HG03558 (cell line): Measurements from ENCODE around the gene UBE2M.
"Not testable (repeated sequence)": the region's sequence is repeated elsewhere in the genome, so short reads cannot be mapped to it uniquely, and the experiment has no call there.

Experiments
- ATAC-seq: cut with Tn5 transposase; IDR thresholded peaks from one replicate; pipeline ENCODE4 v1.9.1; 2021; ENCODE audit warnings: moderate number of reproducible peaks; ENCODE audit not compliant: unreplicated experiment; ENCODE audit errors: extremely low read depth

UBE2M gene

DNA sequence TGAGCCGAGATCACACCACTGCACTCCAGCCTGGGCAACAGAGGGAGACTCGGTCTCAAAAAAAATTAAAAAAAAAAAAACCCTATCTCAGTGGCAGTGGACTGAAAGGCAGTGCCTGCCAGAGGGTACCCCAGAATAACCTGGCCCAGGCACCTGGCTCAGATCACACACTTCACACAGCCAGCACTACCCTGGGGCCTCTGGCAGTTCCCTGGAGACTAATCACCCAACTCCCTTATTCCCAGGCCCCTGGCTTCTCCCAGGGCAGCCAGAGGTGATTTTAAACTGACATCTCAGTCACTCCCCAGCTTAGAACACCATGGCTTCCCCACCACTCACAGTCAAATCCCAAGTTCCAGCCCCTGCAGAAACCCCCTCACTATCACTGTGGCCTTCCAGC, 43.2 kb downstream of the UBE2M start:
- no peak for ATAC-seq

DNA sequence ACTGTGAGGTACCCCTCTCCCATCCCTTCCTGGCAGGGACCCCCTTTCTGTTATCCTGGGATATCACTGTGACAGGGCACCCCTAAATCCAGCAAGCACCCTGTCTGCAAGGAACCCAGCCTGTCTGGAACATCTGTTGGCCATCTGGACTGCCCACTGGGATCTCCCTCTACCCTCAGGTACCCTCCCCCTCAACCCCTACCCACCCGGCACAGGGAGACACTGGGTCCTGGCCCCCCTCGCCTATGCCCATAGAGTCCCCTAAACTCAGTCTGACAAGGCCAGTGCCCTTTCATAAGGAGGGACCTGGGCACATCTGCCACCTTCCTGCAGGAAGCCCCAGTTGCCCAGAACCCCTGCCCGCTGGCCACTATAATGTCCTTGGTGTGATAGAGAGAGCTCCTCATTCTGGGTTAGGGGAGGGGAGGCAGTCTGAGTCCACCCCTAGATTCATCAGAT, 43.8 kb downstream of the UBE2M start:
- ATAC-seq = no peak

DNA sequence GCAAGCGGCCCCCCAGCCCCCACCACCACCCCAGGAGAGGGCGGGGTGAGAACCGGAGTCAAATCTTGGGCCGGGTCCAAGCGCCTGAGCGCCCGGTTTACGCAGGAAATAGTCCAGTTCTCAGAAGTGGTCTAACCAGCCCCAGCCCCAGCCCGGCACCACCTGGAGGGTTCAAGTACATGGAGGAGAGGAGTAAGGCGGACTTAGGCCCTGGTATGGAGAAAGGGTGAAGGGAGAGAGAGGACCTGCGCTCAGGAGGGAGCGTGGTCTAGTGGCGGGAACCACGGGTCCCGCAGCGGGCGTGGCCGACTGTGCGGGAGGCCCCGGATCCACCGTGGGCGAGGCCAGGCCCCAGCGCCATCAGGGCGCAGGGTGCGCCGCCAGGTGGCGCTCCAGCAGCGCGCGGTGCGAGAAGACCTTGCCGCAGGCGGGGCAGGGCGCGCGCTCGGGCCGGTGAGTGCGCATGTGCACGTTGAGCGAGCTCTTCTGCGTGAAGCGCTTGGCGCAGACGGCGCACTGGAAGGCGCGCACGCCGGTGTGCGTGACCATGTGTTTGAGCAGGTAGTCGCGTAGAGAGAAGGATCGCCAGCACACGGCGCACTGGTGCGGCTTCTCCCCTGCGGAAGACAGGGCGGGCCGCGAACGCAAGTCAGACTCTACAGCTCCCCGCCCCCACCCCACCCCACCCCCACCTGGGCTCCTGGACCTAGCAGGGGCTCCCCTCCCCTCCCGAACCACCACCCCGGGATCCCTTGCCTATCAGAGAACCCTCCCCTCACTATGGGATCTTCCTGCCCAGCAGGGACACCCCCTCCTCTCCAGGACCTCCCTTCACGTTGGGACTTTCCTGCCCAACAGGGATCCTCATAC, 44.5 kb downstream of the UBE2M start:
- peak; percentile 61 for ATAC-seq

DNA sequence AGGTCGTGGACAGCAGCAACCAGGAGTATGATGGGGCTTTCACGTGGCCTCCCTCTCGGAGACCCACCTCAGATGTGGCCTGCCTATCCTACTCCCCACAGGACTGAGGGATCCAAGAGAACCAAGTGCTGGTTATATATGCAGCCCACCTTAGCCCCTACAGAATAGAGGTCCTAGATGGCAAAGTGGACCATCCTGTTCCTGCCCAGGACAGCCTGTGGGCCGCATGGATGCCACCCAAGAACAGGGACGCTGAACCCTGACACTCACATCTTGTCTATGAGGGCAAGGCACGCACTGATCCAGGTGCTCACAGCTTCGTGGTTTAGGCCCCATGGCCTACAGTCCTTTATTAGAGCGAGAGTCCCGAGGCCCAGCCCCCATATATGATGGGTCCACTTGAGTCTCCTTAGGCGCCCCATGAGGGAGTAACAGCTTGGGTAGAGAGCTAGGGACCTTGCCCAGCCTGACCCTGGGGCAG, 45.2 kb downstream of the UBE2M start:
- no peak for ATAC-seq

DNA sequence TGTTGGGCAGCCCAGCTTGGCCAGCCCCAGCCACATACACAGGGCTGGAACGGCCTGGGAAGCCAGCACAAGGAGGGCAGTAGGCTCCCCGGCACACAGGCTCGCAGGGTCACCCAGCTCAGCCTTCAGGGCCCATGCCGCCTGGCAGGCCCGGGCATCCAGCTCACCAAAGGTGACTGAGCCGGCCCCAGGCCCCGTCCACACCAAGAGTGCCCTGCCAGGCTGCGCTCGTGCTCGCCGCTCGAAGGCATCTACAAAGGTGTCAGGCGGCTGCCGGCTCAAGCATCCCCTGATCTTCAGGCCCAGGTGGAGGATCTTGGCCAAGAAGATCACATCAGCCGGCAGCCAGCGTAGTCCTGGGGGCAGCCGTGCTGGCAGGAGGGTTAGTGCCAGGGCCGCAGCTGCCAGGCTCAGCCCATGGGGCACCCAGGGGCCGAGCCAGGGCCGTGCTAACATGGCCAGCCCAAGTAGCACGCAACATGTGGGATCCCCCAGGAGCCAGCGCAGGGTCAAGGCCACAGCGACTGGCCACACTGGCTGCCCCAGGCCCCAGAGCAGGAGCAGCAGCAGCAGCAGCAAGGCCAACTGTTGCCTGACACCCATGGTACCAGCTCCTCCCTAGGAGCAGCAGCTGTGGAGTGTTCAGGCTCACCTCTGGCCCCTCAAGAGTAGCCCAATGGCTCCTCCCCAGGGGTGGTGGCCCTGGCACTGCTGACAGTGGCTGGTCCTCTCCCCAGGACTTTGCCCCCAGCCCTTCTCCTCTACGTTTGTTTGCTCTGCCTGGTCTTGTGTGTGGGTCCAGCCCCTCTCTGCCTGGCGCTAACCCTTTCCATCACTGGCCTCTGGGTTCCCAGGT, 46.8 kb downstream of the UBE2M start, which contains the start of gene SLC27A5:
SLC27A5 (minus strand) TSS at position 640 of the 856 bp plus-strand sequence; CDS start at position 603, 37 bp downstream.
- no peak for ATAC-seq

DNA sequence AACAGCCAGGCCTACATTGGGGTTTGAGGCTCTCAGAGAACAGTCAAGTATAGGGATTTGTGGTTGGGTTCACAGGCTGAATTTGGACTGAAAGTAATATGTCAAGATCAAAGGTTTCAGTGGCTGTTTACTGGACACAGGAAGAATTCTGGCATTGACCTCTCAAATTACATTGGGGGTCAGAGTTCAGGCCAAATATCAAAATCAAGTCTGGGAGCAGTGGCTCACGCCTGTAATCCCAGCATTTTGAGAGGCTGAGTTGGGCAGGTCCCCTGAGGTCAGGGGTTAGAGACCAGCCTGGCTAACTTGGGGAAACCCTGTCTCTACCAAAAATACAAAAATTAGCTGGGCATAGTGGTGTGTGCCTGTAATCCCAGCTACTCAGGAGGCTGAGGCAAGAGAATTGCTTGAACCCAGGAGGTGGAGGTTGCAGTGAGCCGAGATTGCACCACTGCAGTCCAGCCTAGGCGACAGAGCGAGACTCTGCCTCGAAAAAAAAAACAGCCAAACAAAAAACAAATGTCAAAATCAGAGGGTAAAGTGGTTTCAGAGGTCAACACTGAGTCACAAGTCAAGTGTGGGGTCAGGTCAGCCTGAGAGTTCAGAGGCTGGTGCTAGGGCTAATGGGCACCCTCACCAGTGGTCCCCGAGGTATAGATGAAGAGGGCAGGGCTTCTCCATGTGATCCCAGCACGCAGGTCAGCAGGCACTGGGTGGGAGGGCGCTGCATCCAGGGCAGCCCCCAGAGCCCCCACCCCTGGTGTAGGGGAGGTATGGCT, 48.1 kb downstream of the UBE2M start:
- ATAC-seq = no peak

DNA sequence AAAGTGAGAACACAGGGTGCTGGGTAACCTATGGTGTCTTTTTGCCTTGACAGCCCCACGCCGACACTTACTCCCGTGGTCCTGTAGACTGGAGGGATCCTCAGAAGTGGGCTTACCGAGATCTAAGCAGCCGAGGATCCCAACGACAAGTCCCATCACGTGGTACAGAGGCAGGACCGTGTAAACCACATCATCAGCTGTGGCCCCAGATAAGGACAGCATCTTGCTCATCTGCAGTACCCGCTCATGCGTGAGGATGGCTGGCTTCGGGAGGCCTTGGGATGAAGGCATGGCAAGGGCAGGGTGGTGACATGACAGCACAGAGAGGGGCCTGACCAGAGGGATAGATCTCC, 48.7 kb downstream of the UBE2M start:
- ATAC-seq = no peak

DNA sequence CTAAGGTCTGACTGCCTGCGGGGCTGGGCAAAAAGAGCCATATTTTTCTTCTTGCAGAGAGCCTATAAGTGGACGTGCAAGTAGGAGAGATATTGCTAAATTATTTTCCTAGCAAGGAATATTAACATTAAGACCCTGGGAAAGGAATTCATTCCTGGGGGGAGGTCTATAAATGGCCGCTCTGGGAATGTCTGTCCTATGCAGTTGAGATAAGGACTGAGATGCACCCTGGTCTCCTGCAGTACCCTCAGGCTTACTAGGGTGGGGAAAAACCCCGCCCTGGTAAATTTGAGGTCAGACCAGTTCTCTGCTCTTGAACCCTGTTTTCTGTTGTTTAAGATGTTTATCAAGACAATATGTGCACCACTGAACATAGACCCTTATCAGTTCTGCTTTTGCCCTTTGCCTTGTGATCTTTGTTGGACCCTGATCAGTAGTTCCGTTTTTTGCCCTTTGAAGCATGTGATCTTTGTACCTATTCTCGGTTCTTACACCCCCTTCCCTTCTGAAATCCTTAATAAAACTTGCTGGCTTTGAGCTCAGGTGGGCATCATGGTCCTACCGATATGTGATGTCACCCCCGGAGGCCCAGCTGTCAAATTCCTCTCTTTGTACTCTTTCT, 50.7 kb downstream of the UBE2M start:
- ATAC-seq = not testable (repeated sequence)
